HG03457 (cell line): ENCODE results near the gene IDUA.

Experiments
- ATAC-seq: cut with Tn5 transposase; IDR thresholded peaks from one replicate; pipeline ENCODE4 v1.9.1; 2021; ENCODE audit warnings: moderate number of reproducible peaks; ENCODE audit not compliant: unreplicated experiment

IDUA gene

GRCh38 chr4:1027915-1028238 is 41.0 kb downstream of the IDUA start:
- no peak for ATAC-seq

GRCh38 chr4:1028574-1029220 is 41.9 kb downstream of the IDUA start:
- no peak for ATAC-seq

- ATAC-seq: no peak
These were observed 42.7 kb downstream of the IDUA start for GRCh38 chr4:1029529-1029928.

GRCh38 chr4:1030031-1030430 is 43.2 kb downstream of the IDUA start:
- ATAC-seq: no peak

GRCh38 chr4:1030559-1030958 is 43.7 kb downstream of the IDUA start:
- ATAC-seq: no peak

- ATAC-seq: no peak
These were observed 44.5 kb downstream of the IDUA start for GRCh38 chr4:1031346-1031745.

GRCh38 chr4:1031956-1032795 is 45.3 kb downstream of the IDUA start:
- ATAC-seq: no peak

GRCh38 chr4:1032861-1033260 is 46.0 kb downstream of the IDUA start:
- ATAC-seq: no peak

GRCh38 chr4:1033840-1034551 is 47.2 kb downstream of the IDUA start:
- no peak for ATAC-seq

GRCh38 chr4:1035510-1035909 is 48.7 kb downstream of the IDUA start:
- no peak for ATAC-seq

- ATAC-seq: no peak
These were observed 49.3 kb downstream of the IDUA start for GRCh38 chr4:1036095-1036494.

GRCh38 chr4:1036976-1037810 is 50.3 kb downstream of the IDUA start:
- no peak for ATAC-seq

GRCh38 chr4:1038948-1039492 is 52.2 kb downstream of the IDUA start:
- ATAC-seq: no peak

GRCh38 chr4:1039493-1040343 is 52.9 kb downstream of the IDUA start:
- no peak for ATAC-seq

- no peak for ATAC-seq
These were observed 53.7 kb downstream of the IDUA start for GRCh38 chr4:1040344-1041146.

- no peak for ATAC-seq
These were observed 54.5 kb downstream of the IDUA start for GRCh38 chr4:1041147-1041935.

GRCh38 chr4:1041936-1042330 is 55.1 kb downstream of the IDUA start:
- ATAC-seq: no peak

- no peak for ATAC-seq
These were observed 55.7 kb downstream of the IDUA start for GRCh38 chr4:1042352-1043055.
